ENCODE measurements around the gene SLC18A2. TPM values are rescaled to one million over a fixed set of nuclear protein-coding genes. Genes with fewer than 3 reads are reported as not detected.

Gene SLC18A2
- total and polyA plus RNA-seq, 10 of the 15 experiments (the other 5 are each of a cell fraction or from before 2014, with no cell fraction given): 0.06 to 1.1 (median 0.25) TPM; not detected in 5

GRCh38 chr10:117266400-117266799, 25.5 kb downstream of the SLC18A2 start:
- TF ChIP-seq HDGF (IDR thresholded peaks at IDR 0.05) (no peak), ZBTB11 (CRISPR knock-in tag; IDR thresholded peaks at IDR 0.05) (no peak), WRNIP1 (IDR thresholded peaks at IDR 0.05; ENCODE audit: borderline replicate concordance, low read depth, low read length) (no peak), CBX3 (IDR thresholded peaks at IDR 0.05; ENCODE audit: borderline replicate concordance, low read depth) (no peak), RBBP5 (conservative IDR thresholded peaks at IDR 0.05) (no peak), KLF5 (IDR thresholded peaks at IDR 0.05; ENCODE audit: partially characterized antibody) (no peak), GABPA (IDR thresholded peaks at IDR 0.05; ENCODE audit: low read depth) (no peak), CHD1 (IDR thresholded peaks at IDR 0.05; ENCODE audit: low read depth, low read length) (no peak), RUNX3 (IDR thresholded peaks at IDR 0.05; ENCODE audit: low read length) (no peak), FOS (IDR thresholded peaks at IDR 0.05; ENCODE audit: borderline replicate concordance, extremely low read depth, insufficient read length) (no peak), ATF7 (IDR thresholded peaks at IDR 0.05; ENCODE audit: low read depth) (no peak), PML (IDR thresholded peaks at IDR 0.05; ENCODE audit: low read length) (no peak), RAD21 (IDR thresholded peaks at IDR 0.05; ENCODE audit: insufficient read depth, low read depth, low read length) (no peak), SREBF1 (IDR thresholded peaks at IDR 0.05; ENCODE audit: low read length) (no peak), NR2C2 (IDR thresholded peaks at IDR 0.05; ENCODE audit: borderline replicate concordance, control insufficient read depth, insufficient read length, low read depth) (no peak), ZNF622 (IDR thresholded peaks at IDR 0.05) (no peak)
- Histone ChIP-seq H4K20me1 (ENCODE audit: control insufficient read depth, insufficient read depth) (no peaks in the 10 kb centered on the region), H3K27me3 (replicated peaks in 1 of 2; ENCODE audit: control insufficient read depth in 2 of 2, insufficient read depth in 2 of 2, low read length in 1 of 2) (no peaks in the 10 kb centered on the region; a peak in 1 of 4 replicates), H3K27ac (ENCODE audit: control insufficient read depth, insufficient read depth) (no peak overlapping the region), H3K4me2 (ENCODE audit: control insufficient read depth, insufficient read depth) (no peak overlapping the region), H2AFZ (ENCODE audit: control insufficient read depth, low read depth, low read length) (no peak overlapping the region), H3K79me2 (ENCODE audit: control insufficient read depth, insufficient read depth, low read length) (no peaks in the 10 kb centered on the region), H3K36me3 (ENCODE audit: control insufficient read depth in 2 of 2, insufficient read depth in 2 of 2, low read length in 1 of 2) (no peaks in the 10 kb centered on the region), H3K9me3 (replicated peaks; ENCODE audit: control insufficient read depth, insufficient read depth, low read length) (no peaks in the 10 kb centered on the region), H3K4me1 (ENCODE audit: control insufficient read depth, insufficient read depth, low read length) (no peaks in the 10 kb centered on the region), H3K9ac (ENCODE audit: control insufficient read depth, insufficient read depth, low read length) (no peak overlapping the region), H3K4me3 (no peak overlapping the region)
- SMC1A ChIA-PET (ENCODE audit: uncharacterized antibody, unreplicated experiment): interaction anchor here (0.6 to 0.9 kb wide), 2 partner anchors 9 to 29 kb away, joined by 3 read pairs; no protein-coding TSS in a partner anchor
- CTCF ChIA-PET: interaction anchor here (1.2 to 1.4 kb wide), 2 partner anchors 9 to 53 kb away, joined by 4 to 5 read pairs; no protein-coding TSS in a partner anchor
- ATAC-seq (no peak), FAIRE-seq (no peak), DNase-seq (ENCODE audit: low read depth, low spot score) (no peak)
- in situ Hi-C loops (cut with MboI): no loop called here
- no TSS peak for BruUV-seq (replicated peaks)
- RAD21 ChIA-PET (ENCODE audit: unreplicated experiment): interaction anchor here (1.2 kb wide), 1 partner anchor 212 kb away, joined by 4 read pairs; no protein-coding TSS in a partner anchor
- intact Hi-C loops (cut with micrococcal nuclease; ENCODE audit: unreplicated experiment): no loop called here
- WGBS (ENCODE audit: insufficient coverage, insufficient replicate concordance, low lambda C conversion rate, missing lambda C conversion rate): 60% methylated on average over 9 of the region's 9 CpGs
- POLR2A ChIA-PET: interaction anchor here (0.6 kb wide), 1 partner anchor 21 kb away, joined by 3 read pairs; no protein-coding TSS in a partner anchor

All from GM12878 (cell line).